ENCODE measurements around the gene TALDO1. TPM values are rescaled to one million over a fixed set of nuclear protein-coding genes. Genes with fewer than 3 reads are reported as not detected.

TALDO1 gene
- total RNA-seq, 1 donor from 2014 or later = 224 TPM

DNA sequence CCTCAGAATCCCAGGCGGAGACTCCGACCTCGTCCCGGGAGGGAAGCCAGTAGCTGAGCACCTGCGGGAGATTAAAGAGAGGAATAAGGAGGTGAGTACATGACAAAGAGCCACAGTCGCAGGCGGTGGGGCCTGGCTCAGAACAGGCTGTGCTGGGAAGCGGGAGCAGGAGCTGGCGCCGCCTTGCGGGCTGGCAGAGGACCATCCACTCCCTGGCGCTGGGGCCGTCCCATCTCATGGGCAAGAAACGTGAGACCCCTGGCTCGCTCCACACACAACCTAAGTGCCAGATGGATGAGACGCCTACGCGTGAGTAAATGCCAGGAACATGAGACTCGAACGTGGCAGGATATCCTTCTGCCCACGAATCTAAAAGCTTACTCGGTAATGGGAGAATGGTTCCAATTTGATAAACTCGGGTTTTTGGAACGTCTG lies 36.3 kb downstream of the TALDO1 start:
- DNase-seq (ENCODE audit: extremely low read depth, low read depth, low spot score) = no peak

DNA sequence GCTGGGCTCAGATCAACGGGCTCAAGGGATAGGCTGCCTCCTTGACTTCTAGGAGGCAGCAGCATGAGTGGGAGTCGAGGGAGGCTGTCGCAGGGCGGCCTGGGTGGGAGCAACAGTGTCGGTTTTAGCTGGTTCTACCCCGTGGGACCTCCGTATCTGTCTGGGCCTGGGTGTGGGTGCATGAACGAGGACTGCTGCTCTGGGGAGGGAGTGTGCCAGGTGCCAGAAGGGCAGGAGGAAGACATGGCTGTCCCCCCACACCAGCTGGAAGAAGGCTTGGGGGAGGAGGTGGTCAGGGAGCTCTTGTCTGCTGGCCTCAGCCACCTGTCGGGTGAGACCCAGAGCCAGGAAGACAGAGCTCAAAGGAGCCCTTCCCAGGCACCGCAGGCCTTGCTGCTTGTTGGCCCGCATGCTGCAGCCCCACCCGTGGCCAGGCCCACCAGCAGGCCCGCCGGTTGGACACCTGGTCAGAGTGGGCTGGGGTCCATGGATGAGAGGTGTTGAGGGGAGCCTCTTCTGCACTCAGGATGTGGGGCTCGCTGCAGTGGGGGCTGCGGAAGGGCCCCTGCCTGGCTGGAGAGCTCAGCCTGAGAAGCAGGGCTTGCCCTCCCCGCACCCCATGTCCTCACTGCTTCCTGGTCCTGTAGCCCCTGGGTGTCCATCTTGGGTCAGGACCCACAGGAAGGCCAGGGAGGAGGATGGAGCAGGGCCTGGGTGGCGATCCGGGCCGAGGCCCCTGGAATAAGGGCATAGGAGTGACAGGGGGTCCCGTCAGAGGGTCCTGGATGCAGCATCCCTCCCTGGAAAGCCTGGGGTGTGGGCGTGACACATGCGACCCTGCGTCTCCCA lies 39.2 kb downstream of the TALDO1 start:
- no peak for DNase-seq (ENCODE audit: extremely low read depth, low read depth, low spot score)

DNA sequence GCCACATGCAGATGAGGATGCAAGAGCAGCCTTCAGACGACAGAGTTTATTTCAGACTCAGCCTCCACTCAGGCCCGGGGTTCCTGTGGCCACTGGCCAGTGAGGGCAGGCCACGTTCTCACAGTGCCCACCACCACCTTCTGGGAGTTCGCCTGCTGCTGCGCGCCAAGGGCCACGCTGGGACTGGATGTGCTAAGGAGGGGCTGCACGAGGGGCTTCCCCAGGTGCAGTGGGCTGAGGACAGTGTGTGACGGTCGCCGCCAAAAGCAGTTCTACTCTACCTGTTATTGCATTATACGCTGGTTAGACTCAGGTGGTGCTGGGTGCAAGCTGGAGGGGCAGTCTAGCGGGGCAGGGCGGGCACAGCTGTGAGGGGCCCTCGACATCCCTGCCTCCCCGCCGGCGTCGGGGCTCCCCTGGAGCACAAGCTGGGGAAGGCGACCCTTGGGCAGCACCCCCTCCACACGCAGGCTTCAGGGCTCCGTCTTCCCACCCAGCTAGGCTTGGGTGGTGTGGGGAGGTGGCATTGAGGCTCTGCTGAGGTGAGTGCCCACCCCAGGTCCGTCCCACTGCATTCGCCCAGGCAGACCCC lies 39.9 kb downstream of the TALDO1 start:
- DNase-seq (ENCODE audit: extremely low read depth, low read depth, low spot score) = no peak

- DNase-seq (ENCODE audit: extremely low read depth, low read depth, low spot score) = no peak
Measured at GRCh38 chr11:788009-788640, 40.9 kb downstream of the TALDO1 start.

DNA sequence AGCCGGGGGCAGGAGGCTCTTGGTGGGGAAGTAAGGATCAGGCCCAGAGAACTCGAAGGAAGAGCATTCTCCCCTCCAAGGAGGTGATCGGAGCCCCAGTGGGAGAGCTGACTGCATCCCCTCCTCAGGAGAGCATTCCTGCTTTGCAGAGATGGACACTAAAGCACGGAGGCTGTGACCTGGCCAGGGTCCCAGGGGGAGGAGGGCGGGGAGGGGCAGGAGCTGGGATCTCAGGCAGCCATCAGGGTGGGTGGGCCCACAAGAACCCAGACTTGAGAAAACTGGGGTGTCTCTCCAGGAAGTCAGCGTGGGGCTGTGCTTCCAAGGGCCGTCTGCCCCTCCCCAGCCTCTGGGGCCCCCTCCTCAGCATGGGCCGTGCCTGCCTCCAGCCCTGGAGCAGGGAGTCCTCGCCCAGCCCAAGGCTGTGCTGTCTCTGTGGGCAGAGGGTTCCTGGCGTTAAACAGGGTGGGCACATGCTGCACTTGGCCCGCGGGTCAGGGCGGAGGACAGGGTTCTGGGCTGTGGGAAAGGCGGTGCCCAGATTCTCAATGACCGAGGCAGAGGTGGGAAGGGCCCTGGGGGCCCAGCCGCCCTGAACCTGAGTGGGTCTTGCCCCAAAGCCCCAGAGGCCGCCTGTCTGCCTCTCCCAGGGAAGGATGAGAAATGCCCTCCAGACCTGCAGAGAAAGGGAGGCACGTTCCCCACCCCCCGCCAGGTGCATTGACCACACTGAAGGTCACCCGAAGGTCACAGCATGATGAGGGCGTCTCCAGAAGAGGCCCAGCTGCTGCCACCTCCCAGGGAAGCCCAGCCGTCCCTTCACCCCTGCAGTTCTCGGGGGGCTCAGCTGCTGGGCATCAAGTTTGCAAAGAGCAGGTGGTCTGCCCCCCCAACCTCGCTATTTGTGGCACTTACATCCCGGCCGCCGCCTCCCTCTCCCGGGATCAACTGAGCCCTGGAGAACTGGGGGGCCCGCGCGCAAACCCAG lies 42.0 kb downstream of the TALDO1 start:
- no peak for DNase-seq (ENCODE audit: extremely low read depth, low read depth, low spot score)

GRCh38 chr11:789943-790342 lies 42.7 kb downstream of the TALDO1 start, which contains the start of gene CEND1:
Gene CEND1, minus strand, starts transcription at chr11:790090. Its CDS starts 1,514 bp downstream, at chr11:788576.
- DNase-seq (ENCODE audit: extremely low read depth, low read depth, low spot score) = no peak

DNA sequence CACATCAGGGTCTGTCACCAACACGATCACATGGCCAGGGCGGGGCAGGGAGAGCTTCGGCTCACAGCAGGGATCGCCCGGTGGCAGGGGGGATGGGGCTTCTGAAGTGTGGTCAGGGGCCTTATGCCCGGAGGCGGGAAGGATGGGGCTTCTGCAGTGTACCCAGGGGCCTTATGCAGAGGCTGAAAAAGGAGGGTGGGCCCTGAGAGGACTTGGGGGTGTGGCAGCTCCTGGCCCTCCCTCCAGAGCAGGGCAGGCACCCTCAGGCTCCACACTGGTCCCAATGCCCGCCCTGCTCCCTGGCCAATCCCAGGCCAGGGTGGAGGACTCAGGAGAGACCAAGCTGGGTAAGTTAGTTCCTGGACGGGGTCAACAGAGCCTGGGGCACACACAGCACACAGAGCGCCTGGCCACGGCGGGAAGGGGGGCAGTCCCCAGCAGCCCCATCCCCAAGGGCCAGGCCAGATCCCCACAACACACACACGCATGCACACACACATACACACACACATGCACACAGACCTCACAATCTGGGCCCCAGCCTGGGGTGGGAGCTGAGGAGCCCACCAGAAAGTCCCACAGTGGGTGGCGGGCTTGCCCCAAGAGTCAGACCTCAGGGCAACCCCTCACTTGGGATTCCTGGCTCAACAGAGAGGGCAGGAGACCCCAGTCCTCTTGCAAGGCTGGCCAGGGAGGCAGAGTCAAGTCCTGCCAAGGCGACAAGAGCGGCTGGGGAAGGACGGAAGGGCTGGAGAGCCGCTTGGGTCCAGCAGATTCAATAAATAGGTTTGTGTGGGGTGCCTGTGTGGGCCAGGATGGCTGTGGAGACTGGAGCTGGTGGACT lies 43.7 kb downstream of the TALDO1 start:
- DNase-seq (ENCODE audit: extremely low read depth, low read depth, low spot score) = no peak

DNA sequence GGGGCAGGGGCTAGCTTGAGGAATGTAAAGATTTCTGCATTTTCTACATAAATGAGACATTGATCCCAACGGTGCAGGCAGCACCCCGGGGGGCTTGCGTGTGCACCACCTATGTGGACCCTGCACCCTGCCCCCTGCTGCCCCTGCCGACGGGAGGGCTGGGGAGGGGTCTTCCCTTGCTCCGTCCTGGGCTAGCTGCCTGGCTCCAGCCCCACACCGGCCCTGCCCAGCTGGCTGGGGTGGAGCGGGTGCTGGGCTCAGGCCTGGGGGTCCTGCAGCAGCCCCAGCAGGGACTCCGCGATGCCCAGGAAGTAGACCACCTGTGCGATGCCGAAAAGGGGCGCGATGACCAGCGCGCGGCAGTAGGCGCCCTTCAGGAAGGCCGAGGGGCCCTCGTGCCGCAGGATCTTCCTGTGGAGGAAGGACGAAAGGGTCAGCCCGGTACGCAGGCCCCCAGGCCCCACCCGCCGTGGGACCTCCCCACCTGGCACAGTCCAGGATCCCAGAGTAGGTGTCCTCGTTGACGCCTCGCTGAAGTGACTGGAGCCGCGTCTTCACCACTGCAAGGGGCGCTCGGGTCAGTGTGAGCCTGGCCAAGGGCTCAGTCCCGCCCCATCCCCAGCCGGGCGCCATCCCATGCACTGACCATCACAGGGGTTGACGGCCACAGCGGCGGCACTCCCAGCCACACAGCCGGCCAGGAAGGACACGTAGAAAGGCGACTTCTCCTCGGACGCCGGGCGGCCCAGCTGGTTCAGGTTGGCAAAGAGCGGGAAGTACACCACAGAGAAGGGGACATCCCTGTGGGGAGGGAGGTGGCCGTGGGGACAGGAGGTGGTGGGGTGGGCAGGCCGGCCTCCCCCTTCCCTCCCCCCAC lies 44.6 kb downstream of the TALDO1 start:
- DNase-seq (ENCODE audit: extremely low read depth, low read depth, low spot score) = no peak

- no peak for DNase-seq (ENCODE audit: extremely low read depth, low read depth, low spot score)
Measured at GRCh38 chr11:792535-792821, 45.2 kb downstream of the TALDO1 start.

DNA sequence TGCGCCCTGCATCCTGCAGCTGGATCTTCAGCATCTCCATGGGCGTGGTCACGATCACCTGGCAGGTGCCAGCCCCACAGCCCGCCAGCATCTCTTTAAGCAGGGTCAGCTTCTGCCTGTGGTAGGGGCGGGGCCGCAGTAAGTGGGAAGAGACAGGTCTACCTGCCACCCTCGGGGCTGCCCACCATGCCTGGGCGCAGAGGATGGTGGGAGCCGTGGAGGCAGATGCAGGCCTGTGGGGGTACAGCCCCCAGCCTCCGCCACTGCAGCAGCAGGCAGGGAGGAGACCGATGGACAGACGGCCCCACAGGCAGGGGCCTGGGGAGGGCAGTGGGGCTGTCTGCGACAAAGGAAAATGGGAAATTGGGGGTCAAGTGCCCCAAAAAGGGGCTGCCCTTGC lies 45.6 kb downstream of the TALDO1 start:
- no peak for DNase-seq (ENCODE audit: extremely low read depth, low read depth, low spot score)

DNA sequence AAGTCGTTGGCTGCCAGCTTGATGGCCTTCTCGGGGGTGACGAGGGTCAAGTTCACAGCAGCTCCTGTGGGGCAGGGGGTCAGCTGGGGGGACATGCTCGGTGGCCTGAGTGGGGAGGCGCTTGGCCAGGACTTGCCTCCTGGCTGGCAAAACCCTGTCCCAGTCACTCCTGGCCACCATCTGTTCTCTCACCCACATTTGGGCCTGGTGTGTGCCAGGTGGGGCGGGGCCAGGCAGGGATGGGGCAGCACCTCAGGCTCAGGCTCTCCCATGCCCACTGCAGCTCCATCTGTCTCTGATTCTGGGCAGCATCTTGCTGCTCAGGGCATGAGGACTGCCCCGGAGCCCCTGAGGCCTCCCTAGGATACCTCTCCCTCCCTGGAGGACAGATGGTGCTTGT lies 46.3 kb downstream of the TALDO1 start:
- DNase-seq (ENCODE audit: extremely low read depth, low read depth, low spot score) = no peak

DNA sequence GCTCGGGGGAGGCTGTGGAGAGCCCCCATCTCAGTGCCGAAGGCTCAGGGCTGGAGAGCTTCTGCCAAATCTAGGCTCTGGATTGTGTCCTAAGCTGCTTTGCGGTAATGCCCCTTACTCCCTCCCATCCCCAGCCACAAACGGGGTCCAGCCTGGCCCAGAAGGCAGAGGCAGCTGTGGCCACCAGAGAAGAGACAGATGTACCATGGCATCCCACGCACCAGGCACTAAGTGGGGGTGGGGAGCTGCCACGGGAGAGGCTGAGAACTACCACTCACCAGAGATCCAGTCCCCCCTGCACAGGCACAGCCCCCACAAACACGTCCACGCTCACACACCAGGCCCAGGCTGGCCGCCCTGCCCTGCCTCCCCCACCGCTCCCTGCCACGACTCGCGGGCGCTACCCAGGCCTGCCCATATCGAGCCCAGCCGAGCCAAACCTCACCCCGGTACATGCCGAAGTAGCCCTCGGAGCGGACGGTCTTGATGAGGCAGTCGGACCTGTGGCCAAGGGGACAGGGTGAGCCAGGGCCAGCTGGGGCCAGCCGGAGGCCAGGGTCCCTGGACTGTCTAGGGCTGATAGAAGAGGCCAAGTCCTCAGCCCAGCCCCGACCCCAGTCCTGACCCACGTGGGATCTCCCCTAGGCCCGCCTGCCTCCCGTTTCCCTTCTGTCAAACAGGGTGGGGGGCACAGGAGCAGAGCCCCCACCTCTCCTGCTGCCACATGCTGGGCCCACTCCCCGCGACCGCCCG lies 46.9 kb downstream of the TALDO1 start:
- no peak for DNase-seq (ENCODE audit: extremely low read depth, low read depth, low spot score)

DNA sequence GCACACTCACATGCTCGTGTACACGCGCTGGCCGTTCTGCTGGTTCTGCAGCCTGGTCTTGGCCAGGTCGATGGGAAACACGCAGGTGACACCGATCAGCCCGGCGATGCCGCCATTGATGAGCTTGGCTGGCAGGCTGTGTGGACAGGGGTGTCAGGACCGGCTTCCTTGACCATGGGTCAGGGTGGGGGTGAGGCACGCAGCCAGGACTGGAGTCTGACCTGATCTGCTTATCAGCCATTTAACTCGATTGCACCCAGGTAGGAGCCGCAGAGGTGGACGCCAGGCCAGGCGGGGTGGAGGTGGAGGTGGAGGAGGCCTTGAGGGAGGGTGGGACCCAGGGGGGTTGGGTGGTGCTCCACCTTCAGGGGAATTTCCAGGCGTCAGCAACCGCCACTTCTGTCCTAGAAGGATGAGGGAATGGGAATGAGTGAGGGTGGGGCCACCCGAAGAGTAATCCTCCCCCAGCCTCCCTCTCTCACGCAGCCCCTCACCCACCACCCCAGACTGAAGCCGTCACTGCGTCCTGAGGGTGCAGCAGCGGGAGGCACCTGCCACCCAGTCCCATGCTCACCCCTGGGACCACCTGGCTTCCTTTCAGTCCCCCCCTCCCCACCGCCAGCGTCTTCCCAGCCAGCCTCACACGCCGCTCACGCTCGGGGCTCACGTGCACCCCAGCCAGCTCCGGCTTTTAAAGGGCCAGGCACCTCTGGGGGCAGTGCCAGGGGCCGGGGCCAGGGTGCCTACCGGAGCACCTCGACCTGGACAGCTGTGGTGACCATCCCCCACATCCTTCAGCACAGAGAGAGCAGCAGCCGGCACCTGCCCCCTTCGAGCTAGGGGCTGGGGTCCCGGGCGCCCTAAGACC lies 47.7 kb downstream of the TALDO1 start:
- no peak for DNase-seq (ENCODE audit: extremely low read depth, low read depth, low spot score)

DNA sequence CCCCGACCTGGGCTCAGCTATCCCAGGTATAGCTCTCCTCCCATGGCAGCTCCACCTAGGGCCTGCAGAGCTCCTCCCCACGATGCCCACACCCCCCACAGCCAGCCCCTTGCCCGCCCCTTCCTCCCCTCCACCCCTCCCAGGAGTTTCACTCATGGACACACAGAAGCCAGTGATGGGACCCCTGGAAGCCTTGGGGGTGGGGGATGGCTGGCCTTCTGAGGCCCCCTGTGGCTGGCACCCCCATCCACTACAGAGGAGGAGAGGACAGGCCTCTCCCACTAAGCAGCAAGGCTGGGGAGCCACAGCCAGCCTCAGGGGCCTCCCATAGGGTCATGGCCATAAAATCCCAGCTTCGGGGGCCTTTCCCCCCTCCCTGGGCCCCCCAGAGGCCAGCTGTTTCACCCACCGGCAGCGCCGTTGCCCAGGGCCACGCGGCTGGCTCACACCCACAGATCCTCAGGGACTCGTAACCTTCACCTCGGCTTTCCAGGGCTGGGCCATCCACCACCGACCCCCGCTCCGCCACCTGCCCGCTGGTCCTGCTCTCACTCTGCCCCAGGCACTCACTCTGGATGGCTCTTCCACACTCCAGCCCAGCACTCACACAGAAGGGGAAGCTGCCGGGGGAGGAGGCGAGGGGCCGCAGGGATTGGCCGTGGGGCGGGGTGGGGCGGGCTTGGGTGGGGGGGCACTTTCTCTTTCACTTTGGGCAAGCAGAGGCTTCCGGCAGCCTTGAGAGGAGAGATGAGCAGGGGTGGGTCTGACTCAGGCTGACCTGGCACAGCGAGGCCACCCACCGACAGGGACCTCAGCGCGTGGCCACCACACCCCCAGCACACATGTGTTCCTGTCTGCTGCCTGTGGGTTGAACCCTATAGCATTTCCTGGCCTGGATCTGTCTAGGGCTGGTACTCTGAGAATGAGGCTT lies 48.6 kb downstream of the TALDO1 start:
- no peak for DNase-seq (ENCODE audit: extremely low read depth, low read depth, low spot score)

GRCh38 chr11:796565-797295 lies 49.5 kb downstream of the TALDO1 start:
- DNase-seq (ENCODE audit: extremely low read depth, low read depth, low spot score) = no peak
